H1 (cell line): ENCODE data around the gene MR1. TPM values are rescaled to one million over a fixed set of nuclear protein-coding genes. Genes with fewer than 3 reads are reported as not detected.

Experiments
- CTCF ChIA-PET: fragments of 300-600 bp; sonication (Branson Sonifier 250); formaldehyde crosslinking; loops from one replicate; lab custom pipeline; 2021; ENCODE audit not compliant: partially characterized antibody; lab: Charles Lee
- POLR2A ChIA-PET: fragments of 300-600 bp; sonication (Branson Sonifier 250); formaldehyde crosslinking; loops from one replicate; lab custom pipeline; 2021; ENCODE audit warnings: inconsistent platforms; ENCODE audit not compliant: partially characterized antibody; lab: Charles Lee
- DNase-seq, 2 experiments: peaks; one replicate each; pipeline versions ENCODE4 v3.0.0 to v3.0.0-alpha.2; 2010 to 2022; ENCODE audit warnings: low spot score in 2 of 2, low read depth in 1 of 2, mixed read lengths in 1 of 2
- FAIRE-seq: peaks from 2 replicates; lab custom pipeline; 2011; peaks lifted over from hg19 to GRCh38; lab: Jason Lieb, UNC
- H2AFZ ChIP-seq: 2 replicates; pipeline ENCODE4 v1.8.1; 2012; ENCODE audit warnings: low read length, inconsistent platforms
- H2AK5ac ChIP-seq: 2 replicates; pipeline ENCODE4 v1.6.1; 2013; ENCODE audit warnings: low read depth, low read length
- H2BK120ac ChIP-seq: replicated peaks from 2 replicates; pipeline ENCODE3; 2013; ENCODE audit warnings: low read depth, low read length, inconsistent platforms
- H2BK12ac ChIP-seq: 2 replicates; pipeline ENCODE4 v1.6.1; 2013; ENCODE audit warnings: low read depth, low read length
- H2BK15ac ChIP-seq: 2 replicates; pipeline ENCODE4 v1.6.1; 2013; ENCODE audit warnings: low read length
- H2BK20ac ChIP-seq: 2 replicates; pipeline ENCODE4 v1.6.1; 2013; ENCODE audit warnings: low read length
- H2BK5ac ChIP-seq: 2 replicates; pipeline ENCODE4 v1.6.1; 2013; ENCODE audit warnings: low read depth, low read length
- H3K14ac ChIP-seq: 2 replicates; pipeline ENCODE4 v1.6.1; 2013; ENCODE audit warnings: inconsistent platforms; ENCODE audit not compliant: insufficient read length
- H3K18ac ChIP-seq: 2 replicates; pipeline ENCODE4 v1.6.1; 2013; ENCODE audit warnings: low read length; ENCODE audit errors: extremely low read depth
- H3K23ac ChIP-seq: 2 replicates; pipeline ENCODE4 v1.6.1; 2013; ENCODE audit warnings: inconsistent platforms; ENCODE audit not compliant: insufficient read length
- H3K23me2 ChIP-seq: 2 replicates; pipeline ENCODE4 v1.6.1; 2013; ENCODE audit warnings: low read depth, low read length
- H3K27ac ChIP-seq: 2 replicates; pipeline ENCODE4 v1.6.1; 2011; ENCODE audit warnings: low read depth, low read length, inconsistent platforms
- H3K27me3 ChIP-seq, 4 experiments: replicated peaks in 1 of 4; 1 replicate in 1 of 4; 2 replicates in 3 of 4; pipeline versions ENCODE4 v1.6.1 to v1.8.1; 2011 to 2013; ENCODE audit warnings: low read length in 3 of 4, mild to moderate bottlenecking in 3 of 4, inconsistent platforms in 2 of 4, mixed read lengths in 2 of 4, moderate library complexity in 1 of 4; ENCODE audit not compliant: control insufficient read depth in 3 of 4, insufficient read depth in 3 of 4; ENCODE audit errors: extremely low read depth in 1 of 4
- H3K36me3 ChIP-seq, 4 experiments: 2 replicates each; pipeline versions ENCODE4 v1.6.1 to v1.8.1; 2011 to 2013; ENCODE audit warnings: mild to moderate bottlenecking in 4 of 4, low read length in 3 of 4, moderate library complexity in 2 of 4, control low read depth in 1 of 4, inconsistent platforms in 1 of 4; ENCODE audit not compliant: insufficient read depth in 4 of 4, control insufficient read depth in 2 of 4
- H3K4ac ChIP-seq: replicated peaks from 2 replicates; pipeline ENCODE3; 2013; ENCODE audit warnings: low read length, low read depth, mixed read lengths, inconsistent platforms; ENCODE audit not compliant: insufficient read length
- H3K4me1 ChIP-seq, 4 experiments: replicated peaks in 1 of 4; 1 replicate in 1 of 4; 2 replicates in 3 of 4; pipeline versions ENCODE4 v1.6.1 to v1.8.1; 2011 to 2013; ENCODE audit warnings: low read length in 3 of 4, inconsistent platforms in 2 of 4, mixed read lengths in 1 of 4; ENCODE audit not compliant: insufficient read depth in 4 of 4, control insufficient read depth in 3 of 4
- H3K4me2 ChIP-seq, 2 experiments: 2 replicates each; pipeline versions ENCODE4 v1.6.1 to v1.8.1; 2011 to 2013; ENCODE audit warnings: low read depth in 2 of 2, low read length in 2 of 2, control low read depth in 1 of 2, inconsistent platforms in 1 of 2, mild to moderate bottlenecking in 1 of 2; ENCODE audit not compliant: insufficient read depth in 1 of 2
- H3K4me3 ChIP-seq, 4 experiments: fragments of 200-600, 300-600 bp in 1 of 4; sonication (generic), shearing (Covaris generic), sonication (Bioruptor Twin) in 1 of 4; 2 replicates each; pipeline versions ENCODE4 v1.5.1 to v1.8.1; 2011 to 2016; ENCODE audit warnings: low read length in 4 of 4, low read depth in 3 of 4, control low read depth in 2 of 4, inconsistent platforms in 2 of 4, mild to moderate bottlenecking in 2 of 4, mixed read lengths in 1 of 4, moderate library complexity in 1 of 4; ENCODE audit not compliant: insufficient read depth in 2 of 4; ENCODE audit errors: extremely low read depth in 1 of 4
- H3K56ac ChIP-seq: replicated peaks from 2 replicates; pipeline ENCODE3; 2013; ENCODE audit warnings: low read depth, mild to moderate bottlenecking, mixed read lengths, low read length, inconsistent platforms; ENCODE audit not compliant: insufficient read length
- H3K79me1 ChIP-seq: 2 replicates; pipeline ENCODE4 v1.6.1; 2013; ENCODE audit warnings: low read depth, low read length, control low read depth
- H3K79me2 ChIP-seq, 2 experiments: 2 replicates each; pipeline versions ENCODE4 v1.6.1 to v1.8.1; 2012 to 2013; ENCODE audit warnings: low read length in 2 of 2, mild to moderate bottlenecking in 2 of 2, inconsistent platforms in 1 of 2; ENCODE audit not compliant: insufficient read depth in 2 of 2, control insufficient read depth in 1 of 2
- H3K9ac ChIP-seq, 4 experiments: replicated peaks in 1 of 4; 1 replicate in 1 of 4; 2 replicates in 3 of 4; pipeline versions ENCODE4 v1.6.1 to v1.8.1; 2011 to 2013; ENCODE audit warnings: low read depth in 3 of 4, low read length in 3 of 4, control low read depth in 2 of 4, mild to moderate bottlenecking in 2 of 4, moderate library complexity in 2 of 4, inconsistent platforms in 1 of 4; ENCODE audit errors: extremely low read depth in 1 of 4
- H3K9me3 ChIP-seq, 2 experiments: 2 replicates each; pipeline versions ENCODE4 v1.6.1 to v1.8.1; 2012 to 2013; ENCODE audit warnings: mild to moderate bottlenecking in 2 of 2, moderate library complexity in 2 of 2, control low read depth in 1 of 2, inconsistent platforms in 1 of 2, low read depth in 1 of 2, low read length in 1 of 2, mixed read lengths in 1 of 2; ENCODE audit not compliant: insufficient read depth in 2 of 2
- H4K20me1 ChIP-seq, 2 experiments: replicated peaks in 1 of 2; 2 replicates each; pipeline versions ENCODE3 to v1.8.1; 2011 to 2013; ENCODE audit warnings: inconsistent platforms in 2 of 2, low read length in 2 of 2, mild to moderate bottlenecking in 1 of 2; ENCODE audit not compliant: insufficient read depth in 2 of 2, control insufficient read depth in 1 of 2
- H4K5ac ChIP-seq: 2 replicates; pipeline ENCODE4 v1.6.1; 2013; ENCODE audit warnings: low read length, low read depth, mixed read lengths, inconsistent platforms; ENCODE audit not compliant: insufficient read length
- H4K8ac ChIP-seq: 2 replicates; pipeline ENCODE4 v1.8.0; 2013; ENCODE audit warnings: mild to moderate bottlenecking, moderate library complexity, low read length, inconsistent platforms; ENCODE audit not compliant: insufficient read depth; ENCODE audit errors: extremely low read depth
- H4K91ac ChIP-seq: replicated peaks from 2 replicates; pipeline ENCODE3; 2013; ENCODE audit warnings: low read length, mixed read lengths, inconsistent platforms; ENCODE audit not compliant: insufficient read length
- CTBP2 ChIP-seq: IDR thresholded peaks from 2 replicates; pipeline ENCODE4 v1.7.0; 2011; ENCODE audit warnings: borderline replicate concordance, mild to moderate bottlenecking, moderate library complexity, mixed read lengths, low read length; ENCODE audit not compliant: insufficient read depth, insufficient read length
- FOSL1 ChIP-seq: IDR thresholded peaks from 2 replicates; pipeline ENCODE4 v1.6.1; 2011; ENCODE audit warnings: mild to moderate bottlenecking, low read depth, low read length, moderate library complexity; ENCODE audit not compliant: insufficient read depth
- HDAC2 ChIP-seq, 2 experiments: fragments of 300-600 bp in 1 of 2; sonication (generic) in 1 of 2; IDR thresholded peaks; 2 replicates each; pipeline ENCODE4 v1.6.1; 2011 to 2012; ENCODE audit warnings: low read depth in 2 of 2, low read length in 2 of 2, mild to moderate bottlenecking in 2 of 2, moderate library complexity in 2 of 2, borderline replicate concordance in 1 of 2, inconsistent platforms in 1 of 2
- KDM4A ChIP-seq: IDR thresholded peaks from one replicate; pipeline ENCODE4 v1.7.1; 2012; ENCODE audit warnings: low read depth, mild to moderate bottlenecking, moderate library complexity, low read length, inconsistent platforms; ENCODE audit not compliant: severe bottlenecking
- NRF1 ChIP-seq: IDR thresholded peaks from 2 replicates; pipeline ENCODE4 v1.6.1; 2011; ENCODE audit warnings: mild to moderate bottlenecking, low read depth, low read length, improper control_type of control experiment
- RNF2 ChIP-seq: fragments of 200-900, 300-1000 bp; sonication (generic); IDR thresholded peaks from 2 replicates; pipeline ENCODE4 v1.7.1; 2016; ENCODE audit warnings: borderline replicate concordance, low read depth, mild to moderate bottlenecking, antibody characterized with exemption, low read length; ENCODE audit not compliant: poor library complexity, severe bottlenecking; ENCODE audit errors: missing control alignments
- polyA plus RNA-seq, 7 experiments: library from polyadenylated mRNA; depleted of rRNA in 3 of 7; stranded (reverse) in 5 of 7; unstranded in 2 of 7; fragments of >200 nt in 5 of 7; fragments of 200-250 nt in 2 of 7; gene quantifications; 1 replicate in 5 of 7; 2 replicates in 1 of 7; 4 replicates in 1 of 7; pipeline versions ENCODE4 v1.2.1 to v1.2.3, GENCODE V29; 2011 to 2013; ENCODE audit warnings: missing spikeins in 2 of 7, mixed read lengths in 2 of 7
- total RNA-seq: library from RNA; stranded (reverse); fragmentation: NEBNext Ultra II Directional; extraction: Animal tissue kit (Norgen Biotek cat#: 25700); gene quantifications from 2 replicates; pipeline ENCODE4 v1.2.1, GENCODE V29; 2021

Gene MR1
- total and polyA plus RNA-seq, 2 of the 8 experiments (the other 6 are each of a cell fraction or from before 2014, with no cell fraction given), result 0.09 TPM; not detected in 1

DNA sequence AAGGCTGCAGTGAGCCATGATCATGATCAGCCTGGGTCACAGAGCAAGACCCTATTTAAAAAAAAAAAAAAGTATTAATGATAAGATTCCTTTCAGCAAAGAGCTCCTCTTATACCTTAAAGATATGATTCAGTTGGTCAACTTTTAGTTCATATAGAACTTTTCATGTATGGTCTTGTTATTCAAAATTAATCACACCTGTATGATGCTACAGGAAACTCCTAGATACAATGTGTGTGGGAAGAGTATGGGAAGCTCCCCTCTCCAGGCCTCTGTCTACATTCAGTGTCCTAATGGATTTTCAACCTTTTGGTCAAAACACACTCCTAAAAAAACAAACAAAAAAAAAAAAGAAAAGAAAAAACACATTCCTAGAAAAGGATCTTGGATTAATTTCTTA lies 17.1 kb downstream of the MR1 start:
- H3K36me3 ChIP-seq, result no peaks in the 10 kb centered on the region
- no peak overlapping the region for H2BK20ac ChIP-seq
- H4K5ac ChIP-seq, result no peak overlapping the region
- no peak overlapping the region for H3K27ac ChIP-seq
- ChIA-PET POLR2A (interaction anchor here (1.2 kb wide), 1 partner anchor 29 kb away, joined by 4 read pairs; no protein-coding TSS in a partner anchor), CTCF (interaction anchor here (0.7 kb wide), 1 partner anchor 57 kb away, joined by 4 read pairs; no protein-coding TSS in a partner anchor)
- H2AK5ac ChIP-seq, result no peak overlapping the region
- no peak overlapping the region for H3K4me3 ChIP-seq
- no peaks in the 10 kb centered on the region for H3K79me1 ChIP-seq
- H2BK15ac ChIP-seq, result no peak overlapping the region
- no peak overlapping the region for H2BK12ac ChIP-seq
- no peak overlapping the region for H3K18ac ChIP-seq
- no peaks in the 10 kb centered on the region; a peak in 1 of 4 replicates for H3K9me3 ChIP-seq
- no peak overlapping the region for H3K4ac ChIP-seq
- DNase-seq, result no peak
- no peaks in the 10 kb centered on the region; a peak in 1 of 7 replicates for H3K4me1 ChIP-seq
- no peaks in the 10 kb centered on the region for H3K79me2 ChIP-seq
- no peak overlapping the region for H2AFZ ChIP-seq
- no peak overlapping the region for H3K23ac ChIP-seq
- H2BK5ac ChIP-seq, result no peak overlapping the region
- H3K56ac ChIP-seq, result no peak overlapping the region
- H3K27me3 ChIP-seq, result no peaks in the 10 kb centered on the region
- H3K4me2 ChIP-seq, result no peak overlapping the region
- no peak overlapping the region for H4K8ac ChIP-seq
- H3K14ac ChIP-seq, result no peak overlapping the region
- H4K91ac ChIP-seq, result no peak overlapping the region
- H3K9ac ChIP-seq, result no peak overlapping the region
- no peaks in the 10 kb centered on the region for H4K20me1 ChIP-seq
- no peak for FAIRE-seq
- no peak overlapping the region for H2BK120ac ChIP-seq
- H3K23me2 ChIP-seq, result no peaks in the 10 kb centered on the region
- TF ChIP-seq KDM4A, result no peak
- TF ChIP-seq FOSL1, result no peak
- no peak for TF ChIP-seq NRF1
- no peak for TF ChIP-seq RNF2
- no peak for TF ChIP-seq CTBP2
- TF ChIP-seq HDAC2 (IDR thresholded peaks at IDR 0.05; ENCODE audit: borderline replicate concordance in 1 of 2, low read depth in 2 of 2, low read length in 2 of 2), result no peak
- TF ChIP-seq, all 59 proteins: peak for 0
